Thyroid gland (tissue), 4 donors: ENCODE measurements around the gene PPP4R2. TPM values are rescaled to one million over a fixed set of nuclear protein-coding genes. Genes with fewer than 3 reads are reported as not detected.

Experiments
- DNase-seq, 2 donors: peaks; one replicate each; pipeline ENCODE4 v3.0.0-alpha.2; 2019
- H3K27ac ChIP-seq, 3 donors: fragments of 200-600 bp; sonication (generic); 1 replicate in 2 of 3; 2 replicates in 1 of 3; pipeline ENCODE4 v1.5.1; 2016 to 2019; ENCODE audit warnings: mild to moderate bottlenecking in 1 of 3, moderate library complexity in 1 of 3
- H3K27me3 ChIP-seq: fragments of 200-600 bp; sonication (generic); one replicate; pipeline ENCODE4 v1.5.1; 2019
- H3K36me3 ChIP-seq, 2 donors: fragments of 200-600 bp; sonication (generic); one replicate each; pipeline ENCODE4 v1.5.1; 2016 to 2019
- H3K4me1 ChIP-seq, 2 donors: fragments of 200-600 bp; sonication (generic); one replicate each; pipeline ENCODE4 v1.5.1; 2017 to 2019
- H3K4me3 ChIP-seq, 3 donors: fragments of 200-600 bp; sonication (generic); replicated peaks in 1 of 3; 1 replicate in 2 of 3; 2 replicates in 1 of 3; pipeline ENCODE4 v1.5.1; 2016; ENCODE audit warnings: mild to moderate bottlenecking in 1 of 3
- H3K9me3 ChIP-seq: fragments of 200-600 bp; sonication (generic); one replicate; pipeline ENCODE4 v1.5.1; 2017
- POLR2A ChIP-seq, 2 donors: fragments of 450-650 bp; IDR thresholded peaks; one replicate each; pipeline ENCODE4 v1.6.1; 2017; ENCODE audit warnings: antibody characterized with exemption in 2 of 2, mild to moderate bottlenecking in 2 of 2, moderate library complexity in 1 of 2
- WGBS, 2 donors: methylation state at CpG; one replicate each; pipeline ENCODE4 v1.1.5; 2017; 5-methylcytosine and 5-hydroxymethylcytosine counted together
- intact Hi-C: fragments of 100-400 bp; cut with DNase I; formaldehyde crosslinking; loops from one replicate; pipeline ENCODE4 v1.15.1; 2023
- total RNA-seq, 4 donors: library from RNA; depleted of rRNA; stranded (reverse); fragments of >200 nt; gene quantifications; one replicate each; pipeline ENCODE4 v1.2.3, GENCODE V29; 2016
- TF ChIP-seq, protein P1 (sequence below), 6 experiments: fragments of 200-600 bp in 3 of 6; fragments of 450-650 bp in 3 of 6; sonication (generic) in 3 of 6; IDR thresholded peaks; one replicate each; pipeline ENCODE4 v1.5.1; 2016 to 2019; ENCODE audit warnings: antibody characterized with exemption in 6 of 6, mild to moderate bottlenecking in 2 of 6, inconsistent platforms in 1 of 6, moderate library complexity in 1 of 6

The PPP4R2 gene
- total RNA-seq, 4 donors from 2014 or later = 51.5 to 71.3 (median 66.0) TPM

DNA sequence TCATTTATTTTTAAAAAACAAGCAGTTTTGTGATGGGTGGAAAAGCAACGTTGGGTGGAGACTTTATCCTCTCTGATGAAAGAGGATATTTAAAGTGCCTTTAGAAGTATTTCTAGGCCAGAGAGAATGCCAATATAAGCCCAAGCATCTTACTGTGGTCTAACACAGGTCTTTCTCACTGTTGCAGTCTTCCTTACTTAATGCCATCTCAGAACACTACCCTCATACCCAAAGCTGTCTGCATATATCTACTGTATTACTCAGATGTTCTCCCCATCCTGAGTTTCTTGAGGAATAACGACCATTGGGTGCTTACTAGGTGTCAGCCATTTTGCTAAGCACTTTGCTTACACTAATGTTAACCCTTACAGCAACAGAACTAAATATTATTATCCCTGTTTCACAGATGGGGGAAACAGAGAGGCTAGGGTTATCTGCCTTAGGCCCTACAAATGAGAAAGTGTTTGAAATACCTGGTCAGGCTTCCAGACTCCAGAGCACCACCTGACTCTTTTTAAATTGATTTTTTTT, 35.0 kb downstream of the PPP4R2 start:
- DNase-seq = no peak
- 49 to 52% methylated on average over 2 of the region's 2 CpGs for WGBS, 2 donors
- TF ChIP-seq, protein P1, sequence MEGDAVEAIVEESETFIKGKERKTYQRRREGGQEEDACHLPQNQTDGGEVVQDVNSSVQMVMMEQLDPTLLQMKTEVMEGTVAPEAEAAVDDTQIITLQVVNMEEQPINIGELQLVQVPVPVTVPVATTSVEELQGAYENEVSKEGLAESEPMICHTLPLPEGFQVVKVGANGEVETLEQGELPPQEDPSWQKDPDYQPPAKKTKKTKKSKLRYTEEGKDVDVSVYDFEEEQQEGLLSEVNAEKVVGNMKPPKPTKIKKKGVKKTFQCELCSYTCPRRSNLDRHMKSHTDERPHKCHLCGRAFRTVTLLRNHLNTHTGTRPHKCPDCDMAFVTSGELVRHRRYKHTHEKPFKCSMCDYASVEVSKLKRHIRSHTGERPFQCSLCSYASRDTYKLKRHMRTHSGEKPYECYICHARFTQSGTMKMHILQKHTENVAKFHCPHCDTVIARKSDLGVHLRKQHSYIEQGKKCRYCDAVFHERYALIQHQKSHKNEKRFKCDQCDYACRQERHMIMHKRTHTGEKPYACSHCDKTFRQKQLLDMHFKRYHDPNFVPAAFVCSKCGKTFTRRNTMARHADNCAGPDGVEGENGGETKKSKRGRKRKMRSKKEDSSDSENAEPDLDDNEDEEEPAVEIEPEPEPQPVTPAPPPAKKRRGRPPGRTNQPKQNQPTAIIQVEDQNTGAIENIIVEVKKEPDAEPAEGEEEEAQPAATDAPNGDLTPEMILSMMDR (IDR thresholded peaks at IDR 0.05) = no peak
- no peak for TF ChIP-seq POLR2A (IDR thresholded peaks at IDR 0.05)
- no peak overlapping the region for H3K27ac ChIP-seq
- no peak overlapping the region for H3K4me3 ChIP-seq
- no peaks in the 10 kb centered on the region for H3K27me3 ChIP-seq
- intact Hi-C loops = no loop called here
- peaks cover 15% of the 10 kb centered on the region in 2 donors for H3K4me1 ChIP-seq
- H3K36me3 ChIP-seq = no peaks in the 10 kb centered on the region
- H3K9me3 ChIP-seq = no peaks in the 10 kb centered on the region

DNA sequence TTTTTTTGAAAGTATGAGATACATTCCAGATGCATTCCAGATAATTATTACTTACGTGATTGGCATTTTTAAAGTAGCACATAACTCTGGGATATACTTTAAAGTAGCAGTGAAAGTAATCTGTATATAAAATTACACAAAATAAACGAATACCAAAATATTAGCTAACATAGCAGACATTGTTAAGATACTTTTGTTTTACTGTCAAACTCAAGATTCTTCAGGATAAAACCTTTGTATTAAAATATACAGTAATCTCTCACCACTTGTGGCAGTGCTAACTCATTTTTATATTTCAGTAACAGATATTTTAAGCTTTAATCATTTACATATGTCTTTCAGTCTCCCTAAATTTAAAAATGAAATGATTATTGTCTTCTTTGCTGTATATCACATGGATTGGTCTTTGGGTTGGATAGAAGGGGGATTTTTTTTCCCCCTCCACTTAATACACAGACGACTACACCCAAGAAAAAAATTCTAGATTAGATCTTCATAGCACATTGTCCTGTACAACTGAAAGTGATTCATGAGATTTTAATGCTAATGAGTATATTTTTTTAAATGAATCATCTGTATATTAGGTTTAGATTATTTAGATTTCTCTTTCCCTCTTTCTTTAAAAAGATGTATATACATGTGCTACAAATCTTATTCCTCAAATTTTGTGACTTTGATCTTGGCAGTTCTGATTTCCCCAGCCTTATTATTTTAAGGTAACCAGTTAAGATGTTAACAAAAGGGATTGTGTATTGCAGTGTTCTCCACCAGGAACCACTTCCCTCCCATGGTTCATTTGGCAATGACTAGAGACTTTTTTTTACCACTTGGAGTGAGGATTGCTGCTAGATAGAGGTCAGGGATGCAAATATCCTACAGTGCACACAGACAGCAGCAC, 40.3 kb downstream of the PPP4R2 start:
- Histone ChIP-seq H3K36me3 (no peaks in the 10 kb centered on the region), H3K9me3 (no peaks in the 10 kb centered on the region), H3K27me3 (no peaks in the 10 kb centered on the region), H3K4me3 (no peak overlapping the region), H3K4me1 (peaks cover 27 to 29% of the 10 kb centered on the region in 2 donors), H3K27ac (no peak overlapping the region)
- intact Hi-C loops = no loop called here
- no peak for DNase-seq
- 69 to 70% methylated on average over 3 of the region's 3 CpGs for WGBS, 2 donors
- TF ChIP-seq, protein P1 (IDR thresholded peaks at IDR 0.05) = no peak
- TF ChIP-seq POLR2A (IDR thresholded peaks at IDR 0.05) = no peak

DNA sequence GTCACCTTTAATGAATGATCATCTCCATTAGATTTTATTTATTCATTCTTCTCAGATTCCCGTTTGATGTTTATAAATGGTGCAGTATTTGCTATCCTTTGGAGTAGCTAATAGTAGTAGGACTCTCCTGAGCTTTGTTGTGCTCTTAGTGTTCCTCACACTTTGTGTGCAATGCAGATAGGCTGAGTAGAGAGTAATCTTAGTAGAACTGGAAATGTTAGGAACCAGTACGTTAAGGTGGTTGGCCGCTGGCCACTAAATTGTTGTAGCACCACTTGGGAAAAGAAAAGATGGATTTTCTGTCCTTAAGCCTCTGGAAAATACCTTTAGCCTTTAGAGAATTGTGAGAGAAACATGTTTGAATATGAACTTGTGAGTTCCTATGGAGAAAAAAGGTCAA, 44.9 kb downstream of the PPP4R2 start:
- intact Hi-C loops = no loop called here
- Histone ChIP-seq H3K27ac (peak overlapping the region in 1 of 3 donors; percentile 16), H3K36me3 (no peaks in the 10 kb centered on the region), H3K4me1 (peaks cover 28 to 32% of the 10 kb centered on the region in 2 donors), H3K9me3 (no peaks in the 10 kb centered on the region), H3K4me3 (no peak overlapping the region), H3K27me3 (no peaks in the 10 kb centered on the region)
- 25 to 31% methylated on average over 3 of the region's 3 CpGs for WGBS, 2 donors
- no peak for TF ChIP-seq POLR2A (IDR thresholded peaks at IDR 0.05)
- TF ChIP-seq, protein P1 (IDR thresholded peaks at IDR 0.05) = no peak
- peak; percentile 51 to 72 for DNase-seq

DNA sequence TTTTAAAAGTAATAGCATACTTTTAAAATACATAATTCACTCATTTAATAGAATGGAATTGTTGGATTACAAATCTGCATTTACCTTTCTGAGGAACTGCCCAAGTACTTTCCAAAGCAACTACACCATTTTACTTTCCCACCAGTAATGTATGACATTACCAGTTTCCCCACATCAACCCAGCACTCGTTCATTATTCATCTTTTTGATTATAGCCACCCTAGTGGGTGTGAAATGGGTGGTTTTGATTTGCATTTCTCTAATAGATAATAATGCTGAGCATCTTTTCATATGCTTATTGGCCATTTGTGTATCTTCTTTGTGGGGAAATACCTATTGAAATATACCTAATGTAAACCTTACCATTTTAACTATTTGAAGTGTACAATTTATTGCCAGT, 46.8 kb downstream of the PPP4R2 start:
- H3K9me3 ChIP-seq = no peaks in the 10 kb centered on the region
- H3K36me3 ChIP-seq = peaks cover 3% of the 10 kb centered on the region in 2 donors
- intact Hi-C loops = loop anchor here (2.0 kb wide), 1 partner anchor 13 kb away; no protein-coding TSS in a partner anchor
- H3K4me1 ChIP-seq = peaks cover 18 to 19% of the 10 kb centered on the region in 2 donors
- 77 to 83% methylated on average over 1 of the region's 1 CpG for WGBS, 2 donors
- DNase-seq = no peak
- TF ChIP-seq, protein P1 (IDR thresholded peaks at IDR 0.05) = no peak
- no peak for TF ChIP-seq POLR2A (IDR thresholded peaks at IDR 0.05)
- H3K4me3 ChIP-seq = no peak overlapping the region
- H3K27ac ChIP-seq = no peak overlapping the region
- no peaks in the 10 kb centered on the region for H3K27me3 ChIP-seq

DNA sequence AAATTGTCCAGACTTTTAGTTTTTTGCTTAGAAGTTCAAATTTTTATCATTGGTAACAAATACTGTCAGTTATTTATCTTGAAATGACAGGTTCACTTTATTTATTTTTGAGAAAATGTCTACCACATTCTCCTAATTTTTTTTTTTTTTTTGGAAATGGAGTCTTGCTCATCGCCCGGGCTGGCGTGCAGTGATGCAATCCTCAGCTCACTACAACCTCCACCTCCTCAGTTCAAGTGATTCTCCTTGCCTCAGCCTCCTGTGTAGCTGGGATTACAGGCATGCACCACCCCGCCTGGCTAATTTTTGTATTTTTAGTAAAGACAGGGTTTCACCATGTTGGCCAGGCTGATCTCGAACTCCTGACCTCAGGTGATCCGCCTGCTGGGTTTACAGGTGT, 48.8 kb downstream of the PPP4R2 start:
- H3K36me3 ChIP-seq = peaks cover 3 to 6% of the 10 kb centered on the region in 2 donors
- no peaks in the 10 kb centered on the region for H3K27me3 ChIP-seq
- no peak overlapping the region for H3K4me3 ChIP-seq
- no peak overlapping the region for H3K27ac ChIP-seq
- intact Hi-C loops = no loop called here
- WGBS, 2 donors = 97 to 98% methylated on average over 6 of the region's 6 CpGs
- no peaks in the 10 kb centered on the region for H3K9me3 ChIP-seq
- H3K4me1 ChIP-seq = peaks cover 14 to 18% of the 10 kb centered on the region in 2 donors
- no peak for DNase-seq
- TF ChIP-seq POLR2A (IDR thresholded peaks at IDR 0.05) = no peak
- TF ChIP-seq, protein P1 (IDR thresholded peaks at IDR 0.05) = no peak
